ENCODE data around the gene MDH1B.

DNA sequence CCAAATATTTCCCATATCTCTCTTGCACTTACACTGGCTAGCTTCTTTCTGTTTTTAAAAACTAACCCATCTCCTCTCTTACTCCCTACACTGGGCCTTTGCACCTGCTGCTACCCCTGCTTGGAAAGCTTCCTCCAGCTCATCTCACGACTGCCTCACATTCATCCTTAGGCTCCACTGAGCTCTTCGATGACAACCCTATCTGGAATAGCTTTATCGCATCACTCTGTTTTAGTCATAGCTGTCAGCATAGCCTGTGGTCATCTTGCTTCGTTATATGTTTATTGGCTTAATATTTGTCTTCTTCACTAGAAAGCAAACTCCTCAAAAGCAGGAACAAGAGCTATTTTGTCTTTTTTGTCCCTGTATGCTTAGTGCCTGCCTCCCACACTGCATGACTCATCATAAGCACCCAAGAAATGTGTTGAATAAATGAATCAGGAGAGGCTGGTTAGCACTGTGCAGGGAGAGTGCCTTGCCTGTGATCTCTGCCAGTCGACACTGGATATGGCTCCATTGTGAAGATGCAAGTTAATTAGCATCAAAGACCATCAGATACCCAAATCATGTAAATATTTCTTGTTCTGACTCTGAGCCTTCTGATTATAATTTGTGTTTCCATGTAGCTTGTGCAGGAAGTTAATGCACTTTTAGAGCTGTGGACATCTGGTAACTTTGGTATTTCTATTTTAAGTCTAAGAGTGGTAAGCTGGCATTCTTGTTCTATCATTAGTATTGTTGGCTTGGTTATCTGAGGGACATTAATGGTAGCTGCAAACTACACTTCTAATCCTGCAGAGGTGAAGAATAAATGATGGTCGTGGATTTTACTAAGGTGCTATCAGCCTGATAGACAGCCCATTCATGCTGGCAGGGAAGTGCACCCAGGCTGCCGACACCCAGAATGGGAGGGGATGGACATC is 36.6 kb downstream of the MDH1B start:
- TF ChIP-seq RAD21 (conservative IDR thresholded peaks at IDR 0.05) (no peak), MXI1 (conservative IDR thresholded peaks at IDR 0.05; ENCODE audit: poor library complexity, severe bottlenecking) (no peak), EZH2 (IDR thresholded peaks at IDR 0.05; ENCODE audit: borderline replicate concordance, insufficient read depth, low read length, poor library complexity, severe bottlenecking) (no peak), EP300 (conservative IDR thresholded peaks at IDR 0.05; ENCODE audit: poor library complexity, severe bottlenecking) (no peak), POLR2AphosphoS5 (IDR thresholded peaks at IDR 0.05) (no peak)
- TF ChIP-seq, protein P1, sequence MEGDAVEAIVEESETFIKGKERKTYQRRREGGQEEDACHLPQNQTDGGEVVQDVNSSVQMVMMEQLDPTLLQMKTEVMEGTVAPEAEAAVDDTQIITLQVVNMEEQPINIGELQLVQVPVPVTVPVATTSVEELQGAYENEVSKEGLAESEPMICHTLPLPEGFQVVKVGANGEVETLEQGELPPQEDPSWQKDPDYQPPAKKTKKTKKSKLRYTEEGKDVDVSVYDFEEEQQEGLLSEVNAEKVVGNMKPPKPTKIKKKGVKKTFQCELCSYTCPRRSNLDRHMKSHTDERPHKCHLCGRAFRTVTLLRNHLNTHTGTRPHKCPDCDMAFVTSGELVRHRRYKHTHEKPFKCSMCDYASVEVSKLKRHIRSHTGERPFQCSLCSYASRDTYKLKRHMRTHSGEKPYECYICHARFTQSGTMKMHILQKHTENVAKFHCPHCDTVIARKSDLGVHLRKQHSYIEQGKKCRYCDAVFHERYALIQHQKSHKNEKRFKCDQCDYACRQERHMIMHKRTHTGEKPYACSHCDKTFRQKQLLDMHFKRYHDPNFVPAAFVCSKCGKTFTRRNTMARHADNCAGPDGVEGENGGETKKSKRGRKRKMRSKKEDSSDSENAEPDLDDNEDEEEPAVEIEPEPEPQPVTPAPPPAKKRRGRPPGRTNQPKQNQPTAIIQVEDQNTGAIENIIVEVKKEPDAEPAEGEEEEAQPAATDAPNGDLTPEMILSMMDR (IDR thresholded peaks at IDR 0.05; ENCODE audit: poor library complexity, severe bottlenecking), result no peak
